D341Med (cell line): Measurements from ENCODE around the gene LSM12.
A peak's percentile ranks its signal among the peaks of the same experiment; 100 is the strongest.

Experiments used
- DNase-seq: peaks from one replicate; pipeline ENCODE4 v3.0.0; 2012; ENCODE audit warnings: low spot score

The LSM12 gene

DNA sequence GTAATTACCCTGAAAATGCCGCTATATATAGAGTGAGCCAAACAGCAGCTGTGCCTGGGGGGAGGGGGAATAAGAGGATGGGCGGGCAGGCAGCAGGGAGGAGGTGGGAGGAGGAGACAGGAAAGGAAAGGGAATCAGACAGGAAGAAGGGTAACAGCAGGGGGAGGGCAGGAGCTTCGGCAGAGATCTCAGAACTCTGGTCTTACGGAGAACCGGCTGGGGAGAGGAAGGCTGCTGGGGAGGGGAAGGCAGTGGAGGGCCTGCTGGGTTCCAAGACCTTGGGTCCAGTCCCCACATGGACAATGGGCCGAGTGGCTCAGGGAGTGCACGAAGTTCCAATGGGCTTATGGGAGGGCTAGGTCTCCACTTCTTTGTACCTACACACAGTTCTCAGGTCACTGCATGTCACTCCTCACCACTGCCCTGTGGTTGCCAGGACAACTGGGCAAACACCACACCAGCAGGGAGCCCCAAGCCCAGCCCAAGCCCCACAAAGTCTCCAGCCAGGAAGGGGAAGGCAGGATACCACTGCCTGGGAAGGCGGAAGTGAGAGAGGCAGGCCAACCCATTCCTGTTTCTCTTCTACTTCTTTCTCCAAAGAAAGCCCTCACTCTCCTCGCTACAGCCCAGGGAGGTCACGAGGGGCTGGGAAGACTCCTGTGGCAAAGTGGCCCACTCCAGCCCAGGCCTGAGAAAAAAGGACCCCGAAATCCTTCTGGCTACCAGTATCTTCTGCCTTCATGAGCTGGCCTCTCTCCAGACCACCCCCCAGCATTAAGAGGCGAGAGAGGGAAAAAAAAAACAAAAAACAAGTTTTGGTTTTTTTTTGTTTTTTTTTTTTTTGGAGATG, 29.4 kb upstream of the LSM12 start:
- DNase-seq = peak; percentile 94

DNA sequence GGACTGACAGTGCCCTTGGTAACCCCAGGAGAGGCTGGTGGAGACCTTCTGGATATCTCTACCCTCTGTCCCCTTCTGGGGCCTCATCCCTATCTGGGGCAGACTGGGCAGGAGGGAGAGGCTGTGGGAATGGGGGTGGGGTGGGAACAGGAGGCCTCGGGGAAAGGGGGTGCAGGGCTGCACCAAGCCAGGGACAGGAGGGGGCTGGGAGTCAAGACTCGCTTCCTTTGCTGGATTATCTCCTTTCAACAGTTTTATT, 28.8 kb upstream of the LSM12 start:
- DNase-seq = no peak

DNA sequence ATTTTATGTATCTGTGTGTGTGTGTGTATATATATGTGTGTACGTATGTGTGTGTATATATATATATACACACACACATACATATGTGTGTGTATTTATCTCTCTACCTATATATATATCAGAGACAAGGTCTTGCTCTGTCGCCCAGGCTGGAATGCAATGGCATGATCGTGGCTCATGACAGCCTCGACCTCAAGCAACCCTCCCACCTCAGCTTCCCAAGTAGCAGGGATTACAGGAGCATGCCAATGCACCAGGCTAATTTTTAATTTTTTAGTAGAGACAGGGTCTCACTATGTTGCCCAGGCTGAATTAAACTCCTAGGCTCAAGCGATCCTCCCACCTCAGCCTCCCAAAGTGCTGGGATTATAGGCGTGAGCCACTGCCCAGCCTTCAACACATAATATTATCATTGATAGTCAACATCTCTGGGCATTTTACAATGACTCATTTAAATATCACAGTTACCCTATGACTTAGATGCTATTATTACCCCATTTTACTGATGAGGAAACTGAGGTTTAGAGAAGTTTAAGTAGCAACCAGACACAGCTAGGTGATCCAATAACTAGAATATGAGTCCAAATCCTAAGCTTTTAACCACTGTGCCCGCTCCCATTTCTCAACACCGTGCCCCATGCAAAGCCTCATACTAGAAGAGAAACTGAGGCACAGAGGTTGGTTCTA, 28.4 kb upstream of the LSM12 start:
- no peak for DNase-seq

DNA sequence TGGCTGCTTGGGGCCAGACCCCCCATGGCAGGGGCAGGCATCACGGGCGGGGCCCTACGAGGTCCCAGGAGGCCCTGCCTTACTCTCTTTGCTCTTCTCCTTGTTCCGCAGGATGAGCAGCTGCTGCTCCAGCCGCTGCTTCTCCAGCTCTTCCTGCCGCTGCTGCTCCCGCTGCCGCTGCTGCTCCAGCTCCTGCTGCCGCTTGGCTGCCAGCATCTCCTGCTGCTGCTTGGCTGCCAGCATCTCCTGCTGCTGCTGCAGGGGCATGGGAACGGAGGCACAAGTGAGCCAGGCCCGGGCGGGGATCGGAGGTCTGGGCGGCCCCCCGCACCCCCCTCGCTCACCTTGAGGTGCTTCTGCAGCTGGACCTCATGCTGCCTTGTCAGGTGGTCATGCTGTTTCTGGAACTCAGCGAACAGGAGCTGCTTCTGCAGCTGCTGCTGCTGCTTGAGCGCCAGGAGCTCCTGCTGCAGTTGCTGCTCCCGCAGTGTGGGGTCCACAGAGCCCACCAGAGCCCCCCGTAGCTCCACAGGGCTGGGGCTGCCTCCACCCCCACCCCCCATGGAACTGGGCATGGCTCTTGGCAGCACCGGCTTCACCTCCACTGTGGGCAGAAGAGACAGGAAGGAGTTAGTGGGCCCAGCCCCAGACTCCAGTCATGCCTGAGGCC, 26.9 kb upstream of the LSM12 start:
- no peak for DNase-seq

DNA sequence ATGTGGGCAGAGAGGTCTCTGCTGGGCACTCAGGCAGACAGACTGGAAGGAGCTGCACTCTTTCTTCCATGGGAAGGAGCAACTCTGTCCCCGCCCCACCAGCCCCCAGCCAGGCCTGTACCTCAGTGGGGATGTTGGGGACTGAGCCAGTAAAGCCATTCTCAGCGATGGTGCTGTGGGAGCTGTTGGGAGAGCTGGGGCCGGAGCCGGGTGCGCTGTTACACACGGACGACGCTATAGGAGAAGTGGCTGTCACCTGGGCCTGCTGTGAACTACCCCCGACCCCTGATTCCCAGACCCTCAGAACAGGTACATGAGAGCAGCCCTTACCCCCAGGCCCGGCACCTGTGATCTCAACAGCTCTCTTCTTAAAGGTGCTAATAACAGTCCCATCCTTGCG, 25.6 kb upstream of the LSM12 start:
- DNase-seq = no peak

DNA sequence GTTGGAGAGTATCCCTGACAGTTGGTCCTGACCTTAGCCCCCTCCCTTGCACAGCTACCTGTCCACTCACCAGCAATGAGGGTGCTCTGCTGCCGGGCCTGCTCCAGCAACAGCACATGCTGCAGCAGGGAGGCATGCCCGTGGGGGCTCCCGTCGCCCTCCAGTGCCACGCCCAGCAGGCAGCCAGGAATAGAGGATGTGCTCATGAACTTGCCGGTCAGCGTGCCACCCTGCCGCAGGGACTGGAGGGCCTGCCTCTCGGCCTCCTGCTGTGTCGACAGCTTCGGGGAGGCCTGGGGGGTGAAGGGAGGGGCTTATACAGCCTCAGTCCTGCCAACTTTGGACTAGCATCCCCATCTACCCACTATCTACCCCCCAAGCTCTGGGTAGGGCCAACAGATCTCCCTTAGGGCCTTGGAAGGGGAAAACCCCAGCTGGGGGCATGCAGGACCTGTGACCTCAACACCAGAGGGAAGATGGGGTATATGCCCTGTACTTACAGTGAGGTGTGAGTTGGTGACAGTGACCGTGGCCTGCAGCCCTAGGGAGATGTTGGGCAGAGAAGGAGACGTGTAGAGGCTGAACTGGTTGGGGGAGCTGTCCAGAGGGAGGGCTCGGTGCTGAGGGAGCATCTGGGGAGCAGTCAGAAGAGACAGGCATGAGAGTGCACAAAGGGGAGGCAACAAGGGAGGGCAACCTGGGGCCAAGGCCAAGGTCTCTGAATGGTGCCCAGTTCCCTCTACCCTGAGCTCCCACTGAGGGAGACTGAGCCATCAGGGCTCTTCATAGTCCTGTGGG, 24.9 kb upstream of the LSM12 start:
- no peak for DNase-seq

DNA sequence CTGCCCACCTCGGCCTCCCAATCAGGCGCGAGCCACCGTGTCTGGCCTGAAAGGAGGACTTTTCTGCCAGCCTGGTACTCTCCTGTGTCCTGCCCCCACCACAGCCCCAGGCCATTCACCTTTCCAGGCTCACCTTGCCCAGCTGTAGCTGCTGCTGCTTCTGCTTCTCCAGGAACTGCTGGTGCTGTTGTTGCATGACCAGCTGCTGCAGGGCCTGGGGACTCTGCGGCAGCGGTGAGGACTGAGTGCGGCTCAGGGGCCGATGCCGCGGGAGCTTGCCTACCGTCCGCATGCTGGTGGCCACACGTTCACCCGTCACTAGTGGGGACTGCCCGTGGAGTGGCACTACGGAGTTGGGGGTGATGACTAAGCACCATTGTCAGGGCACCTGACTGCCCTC, 21.8 kb upstream of the LSM12 start:
- DNase-seq = no peak

DNA sequence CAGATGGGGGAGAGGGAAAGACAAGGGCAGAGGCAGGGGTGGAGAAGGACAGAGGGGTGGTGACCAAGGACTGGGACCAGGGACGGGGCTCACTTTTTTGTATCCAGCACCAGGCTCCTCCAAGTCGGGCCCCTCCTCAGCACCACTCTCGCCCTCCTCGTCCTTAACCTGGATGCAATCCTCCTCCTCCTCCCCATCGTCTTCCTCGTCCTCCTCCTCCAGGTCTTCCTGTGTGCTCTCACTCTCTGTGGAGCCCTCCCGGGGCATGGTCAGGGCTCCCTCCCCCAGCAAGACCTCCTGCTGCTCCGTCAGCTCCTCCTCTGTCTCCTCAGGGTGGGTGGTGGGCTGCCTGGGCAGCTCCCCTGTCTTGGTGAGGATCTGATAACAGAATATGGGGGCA, 20.8 kb upstream of the LSM12 start:
- no peak for DNase-seq

DNA sequence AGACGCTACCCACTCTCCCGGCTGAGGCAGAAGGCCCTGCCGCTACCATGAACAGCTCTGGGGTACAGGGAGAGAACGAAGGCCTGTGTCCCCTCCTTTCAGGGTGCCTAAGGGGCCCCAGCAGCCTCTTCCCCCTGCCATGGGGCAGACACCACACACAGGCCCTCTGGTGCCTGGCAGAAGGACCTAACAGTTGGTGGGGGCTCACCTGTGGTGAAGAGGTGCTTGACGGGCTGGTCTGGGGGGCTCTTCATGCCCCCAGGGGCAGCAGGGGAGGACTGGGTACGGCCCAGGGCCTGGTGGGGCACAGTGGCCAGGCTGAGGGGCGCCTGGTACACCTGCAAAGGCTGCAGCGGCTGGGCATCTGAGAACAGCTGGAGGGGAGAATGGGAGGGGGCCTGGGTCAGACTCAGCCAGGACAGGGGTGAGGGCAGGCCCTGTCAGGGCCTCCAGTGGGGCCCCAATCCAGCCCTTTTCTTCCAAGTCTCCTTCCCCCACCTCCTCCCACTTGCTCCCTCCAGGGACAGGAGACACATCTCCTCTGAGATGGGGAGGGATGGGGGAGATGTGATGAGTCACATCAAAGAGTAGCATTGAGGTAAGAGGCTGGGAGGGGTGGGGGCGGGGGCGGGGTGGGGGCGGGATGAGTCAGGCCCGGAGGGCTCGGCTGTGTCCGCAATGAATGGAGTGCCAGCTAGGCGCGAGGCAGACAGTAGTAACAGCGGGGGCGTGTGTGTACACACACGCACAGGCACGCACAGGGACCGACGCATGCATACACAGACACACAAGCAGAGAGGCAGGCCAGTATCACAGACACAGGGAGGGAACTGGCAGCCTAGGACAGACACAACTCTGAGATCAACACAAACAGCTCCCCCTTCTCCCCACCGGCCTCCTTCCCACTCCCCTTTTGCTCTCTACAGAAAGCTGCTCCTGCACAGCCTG, 20.2 kb upstream of the LSM12 start:
- no peak for DNase-seq

DNA sequence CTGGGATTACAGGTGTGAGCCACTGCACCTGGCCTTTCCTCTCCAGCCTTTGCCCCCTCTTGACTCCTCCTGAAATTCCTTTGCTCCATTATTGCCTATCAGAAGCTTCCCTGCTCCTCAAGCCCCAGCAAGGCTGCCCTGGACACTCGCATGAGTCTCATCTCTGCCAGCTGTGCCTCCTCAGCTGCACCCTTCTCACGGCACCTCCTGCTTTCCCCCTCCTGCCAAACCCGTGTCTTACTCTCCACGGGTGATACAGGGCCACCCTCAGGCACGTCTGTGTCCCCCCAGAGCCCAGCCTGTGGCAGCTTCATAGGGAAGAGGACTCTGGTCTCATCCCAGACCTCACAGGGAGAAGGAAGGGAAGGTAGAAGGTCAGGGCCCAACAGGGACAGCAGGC, 19.4 kb upstream of the LSM12 start:
- no peak for DNase-seq

DNA sequence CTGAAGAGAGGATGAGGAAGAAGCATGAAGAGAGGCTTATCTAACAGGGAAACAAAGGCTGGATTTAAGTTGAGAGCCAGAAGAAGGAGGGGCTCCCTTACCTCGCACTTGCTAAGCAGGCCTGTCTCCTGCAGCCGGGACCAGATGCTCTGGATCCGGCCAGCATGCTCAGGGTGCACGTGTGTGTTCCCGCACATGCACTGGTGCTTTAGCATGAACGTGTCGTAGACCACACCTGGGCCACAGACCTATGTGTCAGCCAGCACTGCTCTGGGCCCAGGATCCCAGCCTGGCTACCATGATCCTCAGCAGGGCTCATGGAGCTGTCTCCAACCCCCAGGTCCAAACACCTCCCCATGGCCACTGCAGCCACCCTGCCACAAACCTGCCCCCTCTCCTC, 18.4 kb upstream of the LSM12 start:
- DNase-seq = no peak

DNA sequence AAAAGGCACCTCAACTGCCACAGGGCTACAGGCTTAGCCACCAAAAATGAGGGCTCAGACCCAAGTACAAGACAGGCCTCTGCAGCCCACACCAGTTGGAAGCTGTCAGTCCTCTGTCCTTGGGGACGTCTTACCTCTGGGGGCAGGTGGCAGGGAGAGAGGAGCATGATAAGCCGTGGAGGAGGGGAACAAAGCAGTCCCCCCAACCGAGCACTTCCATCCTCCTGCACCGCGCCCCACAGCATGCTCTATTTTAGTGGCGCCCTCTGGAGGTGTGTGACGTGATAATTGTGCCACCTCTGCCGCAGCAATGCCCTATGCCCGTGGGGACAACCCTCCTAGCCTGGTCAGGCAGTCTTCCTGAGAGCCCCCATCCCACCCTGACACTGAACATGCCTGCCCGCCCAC, 17.7 kb upstream of the LSM12 start:
- DNase-seq = peak; percentile 89

DNA sequence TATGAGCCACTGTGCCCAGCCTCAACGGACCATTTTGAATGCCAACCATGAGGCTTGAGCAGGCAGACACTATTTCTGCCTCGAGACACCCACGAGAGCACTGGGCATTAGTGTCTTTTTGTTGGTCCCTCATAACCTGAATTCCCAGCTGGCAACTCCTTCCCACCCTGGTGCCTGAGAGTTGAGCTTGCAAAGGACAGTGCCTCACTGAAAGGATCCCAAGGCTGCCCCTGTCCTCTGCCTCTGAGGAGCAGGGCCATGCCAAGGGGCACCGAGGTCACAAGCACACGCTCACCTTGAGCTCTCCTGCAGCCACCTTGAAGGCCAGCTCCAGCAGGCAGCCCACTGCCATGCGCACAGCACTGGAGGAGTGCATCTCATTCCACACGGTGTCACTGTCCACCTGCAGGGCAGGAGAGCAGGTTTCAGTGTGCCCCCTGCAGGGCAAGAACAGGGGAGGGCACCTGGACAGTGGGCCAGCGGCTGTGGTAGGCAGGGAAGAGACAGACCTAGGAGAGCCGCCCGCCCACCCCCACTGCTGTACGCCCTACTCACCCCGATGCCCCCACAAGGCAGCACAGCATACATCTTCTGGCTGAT, 16.9 kb upstream of the LSM12 start:
- peak; percentile 81 for DNase-seq

DNA sequence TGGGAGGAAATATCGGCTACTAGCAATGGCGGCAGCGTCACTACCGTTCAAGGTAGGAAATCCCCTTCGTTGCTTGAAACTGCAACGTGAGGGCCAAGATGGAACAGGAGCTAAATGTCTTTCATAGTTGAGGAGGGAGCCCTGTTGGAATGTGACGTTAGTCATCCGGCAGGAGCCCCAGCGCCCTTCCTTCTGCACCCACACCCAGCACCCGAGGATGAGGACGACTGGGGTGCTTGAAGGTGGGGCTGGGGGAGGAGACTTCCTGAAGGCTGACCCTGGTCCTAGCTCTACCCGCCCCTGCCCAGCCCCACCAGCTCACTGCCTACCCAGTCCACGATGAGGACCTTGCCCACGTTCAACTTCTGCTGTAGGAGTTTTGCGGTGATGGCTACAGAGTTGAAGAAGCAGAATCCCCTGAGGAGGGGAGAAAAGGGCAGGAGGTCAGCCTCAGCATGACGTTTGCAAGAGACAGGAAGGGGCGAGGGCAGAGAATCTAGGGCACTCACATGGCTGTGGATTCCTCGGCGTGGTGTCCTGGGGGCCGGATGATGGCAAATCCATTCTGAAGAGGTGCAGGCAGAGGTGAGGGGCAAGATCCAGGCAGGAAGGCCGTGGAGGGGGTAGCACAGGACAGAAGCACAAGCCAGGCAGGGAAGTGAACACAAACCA, 15.9 kb upstream of the LSM12 start:
- DNase-seq = peak; percentile 24

DNA sequence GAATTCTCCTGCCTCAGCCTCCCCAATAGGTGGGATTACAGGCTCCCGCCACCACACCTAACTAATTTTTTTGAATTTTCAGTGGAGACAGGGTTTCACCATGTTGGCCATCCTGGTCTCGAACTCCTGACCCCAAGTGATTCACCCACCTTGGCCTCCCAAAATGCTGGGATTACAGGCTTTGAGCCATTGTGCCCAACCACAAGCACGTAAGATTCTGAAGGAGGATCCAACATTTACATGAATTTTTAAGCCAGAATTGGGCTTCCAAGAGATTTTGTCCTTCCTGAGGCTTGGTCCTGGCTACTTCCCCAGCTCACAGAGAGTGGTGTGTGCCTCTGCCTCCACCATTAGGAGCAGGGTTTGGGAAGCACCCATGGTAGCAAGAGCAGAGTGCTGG, 15.2 kb upstream of the LSM12 start:
- no peak for DNase-seq

DNA sequence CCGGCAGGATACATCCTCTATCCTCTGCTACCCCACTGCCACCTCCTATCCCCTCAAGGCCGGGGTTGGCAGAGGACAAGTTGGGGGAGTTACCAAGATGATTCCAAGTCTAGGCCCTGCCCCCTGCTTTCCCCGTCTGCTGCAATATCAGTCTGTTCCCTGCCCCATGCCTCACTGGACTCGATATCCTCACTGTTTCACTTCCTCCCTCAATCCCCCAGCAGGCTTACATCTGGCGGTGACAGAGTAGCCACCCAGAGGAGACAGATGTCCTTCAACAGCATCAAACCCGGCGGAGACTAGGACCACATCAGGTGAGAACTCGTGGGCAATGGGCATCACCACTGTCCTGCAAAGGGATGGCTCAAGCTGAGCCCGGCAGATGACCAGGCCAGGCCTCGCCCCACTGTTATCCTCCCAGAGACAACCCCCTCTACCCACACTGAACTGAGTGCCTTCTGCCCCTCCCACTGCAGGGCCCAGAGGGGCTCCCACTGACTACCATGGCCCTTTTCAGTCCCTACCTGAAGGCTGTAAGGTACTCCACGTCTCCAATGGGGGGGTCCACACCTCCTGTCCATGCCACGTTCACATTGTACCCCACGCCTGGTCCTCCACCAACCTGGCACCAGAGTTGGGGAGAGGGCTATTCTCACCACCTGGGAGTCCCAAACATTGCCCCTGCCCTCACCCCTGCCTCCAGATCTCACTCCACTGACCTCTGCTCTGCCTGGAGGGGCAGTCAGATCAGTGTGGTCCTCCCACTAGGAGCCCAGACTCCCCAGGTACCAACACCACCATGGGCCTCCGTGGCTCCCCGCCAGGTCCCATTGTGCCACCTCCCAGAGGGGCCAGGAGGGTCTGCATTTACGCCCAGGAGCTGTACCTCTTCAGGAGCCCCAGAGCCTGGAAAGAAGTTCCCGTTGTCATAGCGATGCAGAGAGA, 13.7 kb upstream of the LSM12 start:
- peak; percentile 43 for DNase-seq

DNA sequence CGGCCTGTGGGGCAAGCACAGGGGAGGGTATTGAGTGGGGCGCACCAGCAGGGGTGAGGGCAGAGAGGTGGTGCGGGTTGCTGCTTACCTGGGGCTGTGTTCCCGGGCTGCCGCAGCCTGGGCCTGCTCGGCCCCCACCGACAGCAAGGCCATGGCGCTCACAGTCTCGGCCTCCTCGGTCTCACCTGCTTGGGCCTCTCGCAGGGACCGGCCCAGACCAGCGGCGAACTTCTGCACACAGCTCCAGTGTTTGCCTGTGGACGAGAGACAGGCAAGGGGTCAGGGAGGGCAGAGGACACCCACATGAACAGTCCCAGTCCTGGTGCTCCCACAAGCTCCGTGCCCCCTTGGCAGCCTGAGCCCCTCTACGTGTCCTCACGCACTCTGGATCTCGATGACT, 11.9 kb upstream of the LSM12 start:
- peak; percentile 39 for DNase-seq

DNA sequence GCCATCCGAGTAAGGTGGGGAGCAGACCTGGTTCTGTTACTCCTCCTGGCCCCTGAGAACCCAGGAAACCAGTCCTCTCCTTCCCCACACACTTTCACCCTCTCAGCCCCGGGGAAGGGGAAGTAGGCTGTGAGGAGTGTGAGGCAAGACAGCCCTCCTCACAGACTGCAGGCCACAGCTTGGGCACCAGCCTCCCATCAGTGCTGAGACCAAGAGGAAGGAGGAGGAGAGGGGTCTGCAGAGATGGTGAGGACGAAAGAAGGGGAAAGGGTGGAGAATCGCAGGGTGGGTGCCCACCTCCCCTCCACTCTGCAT, 11.1 kb upstream of the LSM12 start:
- DNase-seq = no peak
